NCI-H446 treated with DMSO at 0.1 percent for 48 hours (cell line): ENCODE measurements around the gene BNIP5.
"Not testable (repeated sequence)": the region's sequence is repeated elsewhere in the genome, so short reads cannot be mapped to it uniquely, and the experiment has no call there.

Experiments used
- DNase-seq: peaks from one replicate; lab custom pipeline; 2025; lab: John Stamatoyannopoulos, UW

The BNIP5 gene

DNA sequence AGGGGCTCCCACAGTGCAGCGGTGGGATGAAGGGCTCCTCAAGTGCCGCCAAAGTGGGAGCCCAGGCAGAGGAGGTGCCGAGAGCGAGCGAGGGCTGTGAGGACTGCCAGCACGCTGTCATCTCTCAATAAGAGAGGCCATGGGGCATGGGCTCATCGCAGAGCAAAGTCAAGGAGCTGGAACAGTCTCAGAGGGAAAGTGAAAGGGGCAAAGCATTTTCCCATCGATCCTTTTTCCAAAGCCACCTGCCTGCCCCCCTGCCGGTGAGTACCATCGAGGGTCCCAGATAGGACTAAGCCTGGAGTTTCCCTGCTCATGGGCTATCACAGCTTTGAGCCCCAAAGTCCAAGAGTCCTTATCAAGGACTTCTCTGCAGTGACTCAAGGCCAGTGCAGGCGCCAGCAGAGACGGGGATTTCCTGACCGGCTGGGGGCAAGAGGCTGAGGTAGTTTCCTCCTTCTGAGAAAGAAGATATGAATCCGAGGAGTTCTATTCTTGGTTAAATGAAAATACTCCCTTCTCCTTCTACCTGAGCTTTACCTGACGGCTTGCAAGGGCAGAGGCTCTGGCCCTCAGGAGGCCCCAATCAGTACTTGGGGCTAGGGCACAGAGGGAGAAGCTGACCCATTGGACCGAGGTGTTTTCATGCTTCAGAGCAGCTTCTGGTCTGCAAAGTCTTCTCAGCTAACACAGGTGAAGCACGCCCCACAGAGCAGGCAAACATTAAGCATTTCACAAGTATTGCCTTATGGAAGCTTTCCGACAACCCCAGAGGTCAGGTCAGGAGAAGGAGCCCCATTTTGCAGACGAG is 28.2 kb upstream of the BNIP5 start:
- DNase-seq, result no peak

DNA sequence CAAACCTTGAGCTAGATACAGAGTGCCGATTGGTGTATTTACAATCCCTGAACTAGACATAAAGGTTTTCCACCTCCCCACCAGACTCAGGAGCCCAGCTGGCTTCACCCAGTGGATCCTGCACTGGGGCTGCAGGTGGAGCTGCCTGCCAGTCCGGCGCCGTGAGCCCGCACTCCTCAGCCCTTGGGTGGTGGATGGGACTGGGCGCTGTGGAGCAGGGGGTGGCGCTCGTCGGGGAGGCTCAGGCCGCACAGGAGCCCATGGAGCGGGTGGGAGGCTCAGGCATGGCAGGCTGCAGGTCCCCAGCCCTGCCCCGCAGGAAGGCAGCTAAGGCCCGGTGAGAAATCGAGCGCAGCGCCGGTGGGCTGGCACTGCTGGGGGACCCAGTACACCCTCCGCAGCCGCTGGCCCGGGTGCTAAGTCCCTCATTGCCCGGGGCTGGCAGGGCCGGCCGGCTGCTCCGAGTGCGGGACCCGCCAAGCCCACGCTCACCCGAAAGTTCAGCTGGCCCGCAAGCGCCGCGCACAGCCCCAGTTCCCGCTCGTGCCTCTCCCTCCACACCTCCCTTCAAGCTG is 27.5 kb upstream of the BNIP5 start:
- DNase-seq, result not testable (repeated sequence)

- not testable (repeated sequence) for DNase-seq
Measured at GRCh38 chr6:36363371-36363752, 26.7 kb upstream of the BNIP5 start.

DNA sequence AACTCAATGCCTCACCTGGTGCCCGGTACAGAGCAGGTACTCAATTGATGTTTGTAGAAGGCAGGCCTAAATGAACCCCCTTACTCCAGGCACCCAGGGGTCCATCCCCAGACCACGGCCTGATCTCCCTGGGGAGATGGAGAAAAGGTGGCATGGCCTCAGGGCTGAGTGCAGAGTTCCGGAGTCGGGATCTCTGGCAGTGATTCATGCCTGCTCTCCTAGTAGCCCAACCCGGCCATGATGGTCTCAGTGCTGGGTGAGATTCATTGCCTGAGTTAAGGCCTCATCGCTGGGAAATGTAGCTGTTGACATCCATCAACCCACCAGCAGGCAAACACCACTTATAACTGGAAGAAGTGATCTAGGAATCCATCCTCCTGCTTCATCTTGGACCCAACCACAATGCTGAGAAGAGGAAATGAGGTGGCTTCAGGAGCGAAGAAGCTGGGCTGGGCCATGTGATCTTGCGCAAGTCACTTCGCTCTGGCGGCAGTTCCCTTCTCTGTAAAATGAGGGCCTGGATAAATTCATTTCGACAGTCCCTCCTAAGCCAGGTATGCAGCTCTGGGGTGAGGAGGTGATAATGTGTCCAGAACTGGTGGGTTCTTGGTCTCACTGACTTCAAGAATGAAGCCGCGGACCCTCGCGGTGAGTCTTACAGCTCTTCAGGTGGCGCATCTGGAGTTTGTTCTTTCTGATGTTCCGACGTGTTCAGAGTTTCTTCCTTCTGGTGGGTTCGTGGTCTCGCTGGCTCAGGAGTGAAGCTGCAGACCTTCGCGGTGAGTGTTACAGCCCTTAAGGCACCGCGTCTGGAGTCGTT is 26.1 kb upstream of the BNIP5 start:
- DNase-seq, result no peak

GRCh38 chr6:36361071-36361470 is 24.4 kb upstream of the BNIP5 start:
- DNase-seq, result no peak

DNA sequence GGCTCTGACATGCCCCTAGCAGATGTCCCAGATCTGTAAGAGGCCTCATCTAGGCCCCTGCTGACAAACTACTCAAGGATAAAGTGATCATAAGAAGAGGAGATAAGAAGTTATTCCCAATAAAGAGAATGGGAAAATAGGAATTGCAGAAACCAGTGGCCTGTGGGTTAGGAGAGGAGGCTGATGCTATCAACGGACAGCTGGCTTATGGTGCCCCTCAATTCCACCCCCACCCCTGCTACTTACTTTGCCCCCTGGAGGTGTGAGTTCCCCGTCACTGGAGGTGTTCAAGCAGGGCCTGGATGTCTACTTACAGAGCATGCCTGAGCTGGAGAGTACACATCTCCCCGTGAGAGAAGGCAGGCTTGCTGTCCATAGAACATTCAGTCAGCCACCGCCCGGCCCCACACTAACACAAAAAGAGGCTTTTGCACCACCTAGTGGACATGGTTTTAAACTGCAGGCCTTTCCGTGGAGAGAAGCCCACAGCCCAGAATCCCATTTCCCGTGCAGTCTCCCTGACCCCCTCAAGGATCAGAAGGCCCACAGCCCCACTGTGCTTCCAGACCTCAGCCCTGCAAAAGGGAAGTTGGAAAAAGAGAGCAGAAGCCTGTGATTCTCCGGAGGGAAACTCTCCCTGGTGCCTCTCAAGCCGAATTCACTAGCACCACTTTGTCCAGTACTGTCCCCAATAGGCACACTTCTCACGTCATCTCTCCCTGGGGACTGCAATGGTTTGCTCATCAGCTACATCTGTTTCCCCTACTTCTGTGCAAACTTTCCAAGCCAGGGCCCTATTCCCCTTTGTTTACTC is 23.8 kb upstream of the BNIP5 start:
- peak; percentile 21 for DNase-seq

GRCh38 chr6:36358226-36358915 is 21.7 kb upstream of the BNIP5 start:
- no peak for DNase-seq

DNA sequence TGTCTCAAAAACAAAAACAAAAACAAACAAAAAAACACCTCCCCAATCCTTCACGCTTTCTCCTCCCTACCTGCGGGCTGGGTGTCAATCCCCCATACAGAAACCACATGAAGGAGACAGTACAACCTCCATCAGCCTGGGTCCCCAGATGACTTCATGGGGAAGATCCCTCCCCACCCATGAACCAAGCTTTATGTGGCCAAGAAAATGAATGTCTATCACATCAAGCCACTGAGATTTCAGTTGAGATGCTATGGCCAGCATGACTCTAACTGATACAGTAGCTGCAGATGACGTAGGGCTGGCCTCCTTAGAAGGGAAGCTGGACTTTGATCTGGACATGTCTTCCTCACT is 21.2 kb upstream of the BNIP5 start:
- DNase-seq, result no peak

DNA sequence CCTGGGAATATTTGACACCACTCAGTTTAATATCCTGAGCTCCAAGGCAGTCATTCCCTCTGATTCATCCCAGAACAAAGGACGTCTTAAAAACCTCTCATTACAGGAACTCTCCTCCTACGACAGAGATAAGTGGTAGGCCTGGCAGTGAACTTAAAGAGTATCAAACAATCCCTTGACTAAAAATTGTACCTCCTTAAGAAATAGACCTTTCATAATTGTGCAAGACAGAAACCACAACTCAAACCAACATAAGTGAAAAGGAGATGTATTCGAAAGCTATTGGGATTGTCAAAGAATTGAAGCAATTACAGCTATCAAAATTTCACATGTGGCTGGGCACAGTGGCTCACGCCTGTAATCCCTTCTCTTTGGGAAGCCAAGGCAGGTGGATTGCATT is 19.1 kb upstream of the BNIP5 start:
- no peak for DNase-seq

DNA sequence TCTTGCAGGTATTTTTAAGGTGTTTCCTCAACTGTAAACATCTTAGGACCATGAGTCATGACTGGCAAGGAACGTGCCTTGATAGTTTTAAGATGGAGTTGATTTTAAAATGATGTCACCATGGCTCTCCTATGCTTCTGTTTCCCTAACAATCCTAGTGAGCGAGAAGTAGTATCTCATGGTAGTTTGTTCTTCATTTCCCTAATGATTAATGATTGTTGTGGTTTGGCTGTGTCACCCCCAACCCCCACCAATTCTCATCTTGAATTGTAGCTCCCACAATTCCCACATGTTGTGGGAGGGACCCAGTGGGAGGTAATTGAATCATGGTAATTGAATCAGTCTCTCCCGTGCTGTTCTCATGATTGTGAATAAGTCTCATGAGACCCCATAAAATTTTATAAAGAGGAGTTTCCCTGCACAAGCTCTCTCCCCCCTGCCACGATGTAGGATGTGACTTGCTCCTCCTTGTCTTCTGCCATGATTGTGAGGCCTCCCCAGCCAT is 16.8 kb upstream of the BNIP5 start:
- no peak for DNase-seq

DNA sequence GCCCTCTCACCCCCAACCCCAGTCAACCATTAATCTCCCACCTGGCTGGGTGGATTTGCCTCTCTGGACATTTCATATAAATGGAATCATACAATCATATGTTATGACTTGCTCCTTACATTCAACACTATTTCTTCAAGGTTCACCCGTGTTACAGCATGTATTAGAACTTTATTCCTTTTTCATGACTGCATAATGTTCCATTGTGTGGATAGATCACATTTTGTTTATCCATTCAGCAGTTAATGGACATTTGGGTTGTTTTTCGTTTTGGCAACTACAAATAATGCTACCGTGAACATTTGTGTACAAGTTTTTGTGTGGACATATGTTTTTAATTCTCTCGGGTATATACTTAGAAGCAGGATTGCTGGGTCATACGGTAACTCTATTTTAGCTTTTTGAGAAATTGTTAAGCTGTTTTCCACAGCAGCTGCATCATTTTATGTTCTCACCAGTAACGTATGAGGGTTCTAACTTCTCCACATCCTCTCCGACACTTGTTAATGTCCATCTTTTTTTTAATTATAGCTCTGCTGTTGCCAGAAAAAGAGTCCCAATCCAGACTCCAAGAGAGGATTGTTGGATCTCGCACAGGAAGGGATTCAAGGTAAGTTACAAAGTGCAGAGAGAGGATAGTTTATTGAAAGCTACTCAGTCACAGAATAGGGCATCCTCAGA is 15.9 kb upstream of the BNIP5 start:
- DNase-seq, result no peak

- DNase-seq, result no peak
Measured at GRCh38 chr6:36350681-36351571, 14.2 kb upstream of the BNIP5 start.

DNA sequence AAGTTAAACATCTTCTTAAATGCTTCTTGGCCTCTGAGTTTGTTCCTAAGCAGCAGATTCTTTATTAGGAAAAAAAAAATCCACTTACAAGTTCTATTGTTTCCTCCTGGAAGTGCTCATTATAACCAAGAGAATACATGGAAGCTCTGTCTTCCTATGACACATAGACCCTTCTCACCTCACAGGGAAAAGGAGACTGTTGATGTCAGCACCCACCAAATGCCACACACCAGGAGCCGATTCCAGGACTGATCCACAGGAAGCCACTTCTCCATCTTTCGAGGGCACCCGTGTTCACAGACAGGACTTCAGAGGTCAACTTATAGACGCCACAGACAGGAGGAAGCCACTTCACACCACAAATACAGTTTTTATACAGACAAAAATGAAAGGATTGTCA is 13.4 kb upstream of the BNIP5 start:
- no peak for DNase-seq

DNA sequence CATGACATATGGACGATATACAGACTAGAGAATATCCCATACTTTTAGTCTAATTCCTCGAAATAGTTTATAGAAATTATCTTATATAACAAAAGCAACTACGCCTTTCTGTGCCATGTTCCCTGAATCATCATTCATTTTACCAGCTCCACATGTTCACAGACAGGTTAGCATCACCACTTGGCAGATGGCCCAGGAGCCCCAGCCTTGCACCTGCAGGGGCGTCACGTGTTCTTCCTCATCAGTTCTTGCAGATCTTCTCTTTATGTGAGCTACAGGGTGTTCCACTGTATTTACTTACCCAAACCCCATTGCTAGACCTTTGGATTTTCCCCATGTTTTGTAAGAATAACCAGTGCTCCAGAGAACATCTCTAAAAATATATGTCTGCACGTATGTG is 12.6 kb upstream of the BNIP5 start:
- no peak for DNase-seq

DNA sequence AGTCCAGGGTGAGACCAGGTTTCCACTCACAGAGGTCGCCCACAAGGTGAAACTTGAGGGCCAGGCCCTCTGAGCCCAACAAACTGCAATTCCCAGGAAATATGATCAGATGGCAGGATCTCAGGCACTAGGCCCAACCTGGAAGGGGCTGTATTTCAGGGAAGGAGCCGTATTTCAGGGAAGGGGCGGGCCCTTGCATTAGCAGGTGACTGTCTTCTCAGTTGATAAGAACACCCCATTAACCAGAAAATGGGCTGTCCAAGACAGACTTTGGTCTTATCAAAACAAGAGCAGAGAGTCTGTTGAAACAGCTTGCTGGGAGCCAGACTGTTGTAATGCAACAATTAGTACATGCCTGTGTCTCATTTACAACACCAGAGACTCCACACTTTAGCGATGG is 10.9 kb upstream of the BNIP5 start:
- no peak for DNase-seq

DNA sequence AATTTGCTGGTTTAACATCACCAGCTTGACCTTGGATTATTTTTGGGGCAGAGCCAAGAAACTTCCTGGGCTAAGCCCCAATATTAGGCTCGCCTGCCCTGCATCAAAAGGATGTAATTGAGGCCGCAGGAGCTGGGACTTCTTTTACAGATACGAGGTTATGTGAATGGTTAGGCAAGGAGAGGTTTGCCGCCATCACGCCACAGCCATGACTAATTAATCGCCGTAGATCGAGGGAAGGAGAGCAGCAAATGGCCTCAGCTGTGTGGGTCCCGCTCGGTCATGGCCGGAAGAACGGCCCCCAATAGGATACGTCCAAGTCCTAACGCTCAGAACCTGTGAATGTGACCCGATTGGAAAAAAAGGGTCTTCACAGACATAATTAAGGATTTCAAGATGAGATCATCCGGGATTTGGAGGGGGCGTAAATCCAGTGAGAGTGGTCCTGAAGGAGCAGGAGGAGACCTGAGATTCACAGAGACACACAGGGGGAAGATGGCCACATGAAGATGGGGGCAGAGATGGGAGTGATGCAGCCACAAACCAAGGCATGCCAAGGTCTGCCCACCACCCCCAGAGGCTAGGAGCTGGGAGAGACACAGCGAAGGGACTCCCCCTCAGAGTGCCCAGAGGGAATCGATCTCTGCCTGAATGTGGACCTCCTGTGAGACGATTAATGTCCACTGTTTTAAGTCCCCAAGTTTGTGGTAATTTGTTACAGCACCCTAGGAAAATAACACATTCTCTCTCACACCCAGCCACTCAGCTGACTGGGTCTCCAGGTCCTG is 10.0 kb upstream of the BNIP5 start:
- DNase-seq, result no peak

DNA sequence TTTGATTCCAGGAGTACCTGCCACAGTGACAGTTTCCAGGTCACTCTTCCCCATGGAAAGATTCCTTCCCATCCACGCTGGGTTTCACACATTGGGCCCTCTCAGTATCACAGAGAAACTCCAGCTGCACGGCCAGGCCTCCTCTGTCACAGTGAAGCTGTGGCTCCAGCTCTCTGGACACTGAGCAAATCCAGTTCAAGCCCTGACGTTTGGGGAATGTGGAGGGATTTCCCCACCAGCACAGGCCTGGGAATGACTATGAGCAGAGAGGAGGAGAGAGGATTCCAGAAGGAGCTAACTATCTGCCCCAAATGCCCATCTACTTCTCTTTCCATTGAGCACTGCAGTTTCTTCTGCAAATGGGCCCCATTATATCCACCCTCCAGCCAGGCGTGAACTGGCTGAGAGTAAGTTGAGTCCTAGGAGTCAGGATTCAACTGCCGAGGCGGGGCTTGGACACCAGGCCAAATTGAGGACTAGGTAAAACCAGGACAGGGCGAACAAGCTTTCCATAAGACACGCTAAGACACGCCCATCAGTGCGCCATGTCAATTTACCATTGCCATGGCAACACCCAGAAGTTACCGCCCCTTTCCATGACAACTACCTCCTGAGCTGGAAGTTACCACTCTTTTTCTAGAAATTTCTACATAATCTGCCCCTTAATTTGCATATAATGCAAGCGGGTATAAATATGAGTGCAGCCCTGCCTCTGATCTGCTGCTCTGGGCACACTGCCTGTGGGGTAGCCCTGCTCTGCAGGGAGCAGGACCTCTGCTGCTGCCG is 9.2 kb upstream of the BNIP5 start:
- DNase-seq, result no peak

DNA sequence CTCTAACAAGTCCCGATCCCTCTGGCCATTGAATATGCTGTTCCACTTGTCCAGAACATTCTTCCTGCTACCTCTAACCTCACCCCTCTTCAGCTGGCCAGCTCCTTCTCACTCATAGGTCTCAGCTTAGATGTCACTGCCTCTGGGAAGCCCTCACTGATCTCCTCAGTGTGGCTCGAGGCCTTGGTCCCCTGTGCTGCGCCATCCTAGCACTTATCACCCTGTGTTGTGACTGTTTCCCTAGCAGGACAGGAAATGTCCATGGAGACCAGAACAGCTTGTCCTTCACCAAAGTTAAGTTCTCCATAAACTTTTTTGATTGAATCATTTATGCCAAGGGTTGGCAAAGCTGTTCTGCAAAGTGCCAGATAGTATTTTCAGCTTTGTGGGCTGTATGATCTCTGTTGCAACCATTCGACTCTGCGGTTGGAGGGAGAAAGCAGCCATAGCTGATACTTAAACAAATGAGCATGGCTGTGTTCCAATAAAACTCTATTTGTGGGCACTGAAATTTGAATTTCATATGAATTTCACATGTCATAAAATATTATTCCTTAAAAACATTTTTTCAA is 6.5 kb upstream of the BNIP5 start:
- no peak for DNase-seq
